ENCODE measurements around the gene UPP1.

GRCh38 chr7:48130658-48131108 is 41.6 kb downstream of the UPP1 start:
- TF ChIP-seq ZC3H10 (CRISPR knock-in tag; IDR thresholded peaks at IDR 0.05), result no peak
- TF ChIP-seq ZFP3 (CRISPR knock-in tag; IDR thresholded peaks at IDR 0.05), result no peak
- TF ChIP-seq, protein P1, sequence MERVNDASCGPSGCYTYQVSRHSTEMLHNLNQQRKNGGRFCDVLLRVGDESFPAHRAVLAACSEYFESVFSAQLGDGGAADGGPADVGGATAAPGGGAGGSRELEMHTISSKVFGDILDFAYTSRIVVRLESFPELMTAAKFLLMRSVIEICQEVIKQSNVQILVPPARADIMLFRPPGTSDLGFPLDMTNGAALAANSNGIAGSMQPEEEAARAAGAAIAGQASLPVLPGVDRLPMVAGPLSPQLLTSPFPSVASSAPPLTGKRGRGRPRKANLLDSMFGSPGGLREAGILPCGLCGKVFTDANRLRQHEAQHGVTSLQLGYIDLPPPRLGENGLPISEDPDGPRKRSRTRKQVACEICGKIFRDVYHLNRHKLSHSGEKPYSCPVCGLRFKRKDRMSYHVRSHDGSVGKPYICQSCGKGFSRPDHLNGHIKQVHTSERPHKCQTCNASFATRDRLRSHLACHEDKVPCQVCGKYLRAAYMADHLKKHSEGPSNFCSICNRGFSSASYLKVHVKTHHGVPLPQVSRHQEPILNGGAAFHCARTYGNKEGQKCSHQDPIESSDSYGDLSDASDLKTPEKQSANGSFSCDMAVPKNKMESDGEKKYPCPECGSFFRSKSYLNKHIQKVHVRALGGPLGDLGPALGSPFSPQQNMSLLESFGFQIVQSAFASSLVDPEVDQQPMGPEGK (CRISPR knock-in tag; IDR thresholded peaks at IDR 0.05; ENCODE audit: borderline replicate concordance), result no peak

All from SK-N-SH treated with all-trans-retinoic acid at 6 μM for 48 hours (cell line).